ENCODE measurements around the gene DYRK1B.
"Not testable (repeated sequence)": the region's sequence is repeated elsewhere in the genome, so short reads cannot be mapped to it uniquely, and the experiment has no call there.

DNA sequence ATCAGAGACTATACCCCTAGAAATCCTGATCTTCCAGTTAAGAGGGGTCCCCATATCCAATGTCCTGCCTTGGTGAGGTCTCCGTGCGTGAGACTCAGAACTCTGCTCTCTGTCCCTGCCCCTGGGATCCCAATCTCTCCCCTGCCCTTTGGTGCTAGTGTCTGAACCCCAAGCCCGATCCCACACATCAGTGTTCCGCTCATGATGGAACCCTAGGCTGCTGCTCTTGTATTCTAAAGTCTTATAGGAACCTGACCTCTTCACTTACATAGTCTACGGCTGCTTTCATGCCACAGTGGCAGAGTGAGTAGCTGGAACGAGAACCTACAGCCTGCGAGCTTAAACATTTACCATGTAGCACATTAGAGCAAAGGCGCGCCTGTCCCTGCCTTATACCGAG lies 48.7 kb upstream of the DYRK1B start:
- TF ChIP-seq, protein P1, sequence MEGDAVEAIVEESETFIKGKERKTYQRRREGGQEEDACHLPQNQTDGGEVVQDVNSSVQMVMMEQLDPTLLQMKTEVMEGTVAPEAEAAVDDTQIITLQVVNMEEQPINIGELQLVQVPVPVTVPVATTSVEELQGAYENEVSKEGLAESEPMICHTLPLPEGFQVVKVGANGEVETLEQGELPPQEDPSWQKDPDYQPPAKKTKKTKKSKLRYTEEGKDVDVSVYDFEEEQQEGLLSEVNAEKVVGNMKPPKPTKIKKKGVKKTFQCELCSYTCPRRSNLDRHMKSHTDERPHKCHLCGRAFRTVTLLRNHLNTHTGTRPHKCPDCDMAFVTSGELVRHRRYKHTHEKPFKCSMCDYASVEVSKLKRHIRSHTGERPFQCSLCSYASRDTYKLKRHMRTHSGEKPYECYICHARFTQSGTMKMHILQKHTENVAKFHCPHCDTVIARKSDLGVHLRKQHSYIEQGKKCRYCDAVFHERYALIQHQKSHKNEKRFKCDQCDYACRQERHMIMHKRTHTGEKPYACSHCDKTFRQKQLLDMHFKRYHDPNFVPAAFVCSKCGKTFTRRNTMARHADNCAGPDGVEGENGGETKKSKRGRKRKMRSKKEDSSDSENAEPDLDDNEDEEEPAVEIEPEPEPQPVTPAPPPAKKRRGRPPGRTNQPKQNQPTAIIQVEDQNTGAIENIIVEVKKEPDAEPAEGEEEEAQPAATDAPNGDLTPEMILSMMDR (IDR thresholded peaks at IDR 0.05), result not testable (repeated sequence)
- not testable (repeated sequence) for TF ChIP-seq POLR2A (IDR thresholded peaks at IDR 0.05)

Data from Peyer's patch (tissue), 4 donors.